IgD-negative memory B cell (primary cell): Measurements from ENCODE around the gene RFX2. TPM values are rescaled to one million over a fixed set of nuclear protein-coding genes. Genes with fewer than 3 reads are reported as not detected.

Experiments used
- H3K27ac Mint-ChIP-seq, 3 donors: one replicate each; pipeline ENCODE4 v1.8.0; 2020 to 2022; ENCODE audit warnings: mild to moderate bottlenecking in 3 of 3, mixed read lengths in 3 of 3, moderate library complexity in 1 of 3
- H3K27me3 Mint-ChIP-seq: one replicate; pipeline ENCODE4 v1.8.0; 2021; ENCODE audit warnings: mixed read lengths
- H3K36me3 Mint-ChIP-seq: one replicate; pipeline ENCODE4 v1.8.0; 2020; ENCODE audit warnings: mild to moderate bottlenecking, mixed read lengths
- H3K4me1 Mint-ChIP-seq, 3 donors: one replicate each; pipeline ENCODE4 v1.8.0; 2020 to 2022; ENCODE audit warnings: mixed read lengths in 3 of 3, mild to moderate bottlenecking in 1 of 3
- H3K4me3 Mint-ChIP-seq, 4 donors: one replicate each; pipeline ENCODE4 v1.8.0; 2020 to 2022; ENCODE audit warnings: mild to moderate bottlenecking in 4 of 4, mixed read lengths in 4 of 4, moderate library complexity in 3 of 4
- H3K9me3 Mint-ChIP-seq, 3 donors: one replicate each; pipeline ENCODE4 v1.8.0; 2020 to 2021; ENCODE audit warnings: mixed read lengths in 3 of 3, mild to moderate bottlenecking in 1 of 3
- polyA plus RNA-seq: library from polyadenylated mRNA; unstranded; fragments of 300-500 nt; fragmentation: Illumina TruSeq; gene quantifications from one replicate; pipeline ENCODE4 v1.2.3, GENCODE V29; 2021

RFX2 gene
- polyA plus RNA-seq, 1 donor from 2014 or later, result 3.1 TPM

DNA sequence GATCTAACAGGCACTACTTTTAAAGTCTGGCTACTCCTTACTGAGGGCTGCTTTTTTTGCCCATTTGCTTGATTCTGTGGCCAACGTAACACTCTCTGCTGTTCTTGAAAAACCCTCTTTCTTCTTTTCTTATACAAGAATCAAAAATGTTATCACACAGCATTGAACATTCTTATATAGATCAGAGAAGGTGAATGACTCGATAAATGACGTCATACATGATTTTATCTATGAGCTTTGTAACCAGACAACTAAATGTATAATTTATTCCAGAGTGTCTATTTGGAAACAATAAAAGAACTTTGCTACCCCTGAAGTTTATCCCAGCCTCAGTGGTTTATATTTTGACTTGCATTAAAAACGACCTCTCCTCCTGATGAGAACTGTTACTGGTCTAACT, 12.4 kb downstream of the RFX2 start:
- Mint-ChIP-seq H3K4me3 (no peak overlapping the region), H3K4me1 (peaks cover 7 to 10% (median 9%) of the 10 kb centered on the region in 3 donors), H3K27ac (no peak overlapping the region), H3K9me3 (peaks cover 0 to 2% (median 0%) of the 10 kb centered on the region in 3 donors), H3K27me3 (no peaks in the 10 kb centered on the region), H3K36me3 (no peaks in the 10 kb centered on the region)

DNA sequence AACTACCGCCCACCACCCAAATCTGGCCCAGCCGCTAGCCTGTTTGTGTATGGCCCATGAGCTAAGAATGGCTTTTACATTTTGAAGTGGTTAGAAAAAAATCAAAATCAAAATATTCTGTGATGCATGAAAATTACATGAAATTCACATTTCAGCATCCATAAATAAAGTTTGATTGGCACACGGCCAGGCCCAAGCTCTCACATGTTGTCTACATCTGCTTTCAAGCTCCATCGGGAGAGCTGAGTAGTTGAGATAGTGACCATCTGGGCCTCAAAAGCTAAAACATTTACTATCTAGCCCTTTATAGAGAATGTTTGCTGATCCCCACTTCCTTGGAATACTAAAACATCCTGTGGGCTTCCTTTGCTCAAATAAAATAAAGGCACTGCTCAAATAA, 14.5 kb downstream of the RFX2 start:
- peaks cover 0 to 2% (median 0%) of the 10 kb centered on the region in 3 donors for H3K9me3 Mint-ChIP-seq
- no peaks in the 10 kb centered on the region for H3K36me3 Mint-ChIP-seq
- peaks cover 7 to 10% (median 9%) of the 10 kb centered on the region in 3 donors for H3K4me1 Mint-ChIP-seq
- H3K27me3 Mint-ChIP-seq, result no peaks in the 10 kb centered on the region
- no peak overlapping the region for H3K4me3 Mint-ChIP-seq
- no peak overlapping the region for H3K27ac Mint-ChIP-seq

DNA sequence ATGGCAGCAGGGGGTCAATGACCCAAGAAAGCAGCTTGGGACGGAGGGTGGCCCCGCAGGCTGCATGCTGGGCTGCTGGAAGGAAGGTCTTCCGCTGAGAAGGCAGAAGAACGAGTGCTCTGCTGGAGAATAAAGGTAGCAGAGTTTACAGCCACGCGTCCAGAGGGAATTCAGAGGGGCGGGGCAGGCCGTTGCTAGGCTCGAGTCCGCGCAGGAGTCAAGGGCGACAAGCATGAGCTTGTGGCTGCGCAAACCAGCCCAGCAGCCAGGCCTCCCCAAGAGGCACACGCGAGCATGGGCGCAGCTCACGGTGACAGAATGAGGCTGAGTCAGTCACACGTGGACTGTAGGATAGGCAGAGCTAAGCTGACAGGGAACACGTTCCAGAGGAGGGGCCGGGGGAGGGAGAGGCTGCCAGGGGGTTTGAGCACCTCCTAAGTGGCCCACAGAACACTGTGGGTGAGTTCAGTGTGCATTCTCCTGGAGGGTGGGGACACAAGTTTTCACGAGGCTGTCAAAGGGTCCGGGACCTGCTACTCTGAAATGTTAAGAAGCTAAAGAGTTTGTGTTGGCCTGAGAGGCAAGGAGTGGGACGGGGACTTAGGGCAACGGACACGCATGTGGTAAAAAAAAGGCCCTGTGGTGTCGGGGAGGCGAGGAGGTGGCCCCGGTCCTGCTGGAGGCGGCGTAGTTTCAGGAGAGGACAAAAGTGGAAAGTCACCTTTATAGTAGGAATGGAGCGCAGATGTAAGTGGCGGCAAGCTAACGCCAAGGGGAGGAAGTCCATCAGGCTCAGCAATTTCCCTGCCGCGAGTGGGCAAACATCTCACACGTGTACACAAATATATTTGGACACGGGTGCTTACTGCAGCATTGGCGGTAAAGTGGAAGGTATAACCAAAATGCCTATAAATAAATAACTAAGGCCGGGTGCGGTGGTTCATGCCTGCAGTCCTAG, 17.7 kb downstream of the RFX2 start:
- H3K4me3 Mint-ChIP-seq, result no peak overlapping the region
- H3K4me1 Mint-ChIP-seq, result peaks cover 6 to 14% (median 8%) of the 10 kb centered on the region in 3 donors
- no peak overlapping the region for H3K27ac Mint-ChIP-seq
- H3K36me3 Mint-ChIP-seq, result no peaks in the 10 kb centered on the region
- H3K27me3 Mint-ChIP-seq, result no peaks in the 10 kb centered on the region
- no peaks in the 10 kb centered on the region for H3K9me3 Mint-ChIP-seq

DNA sequence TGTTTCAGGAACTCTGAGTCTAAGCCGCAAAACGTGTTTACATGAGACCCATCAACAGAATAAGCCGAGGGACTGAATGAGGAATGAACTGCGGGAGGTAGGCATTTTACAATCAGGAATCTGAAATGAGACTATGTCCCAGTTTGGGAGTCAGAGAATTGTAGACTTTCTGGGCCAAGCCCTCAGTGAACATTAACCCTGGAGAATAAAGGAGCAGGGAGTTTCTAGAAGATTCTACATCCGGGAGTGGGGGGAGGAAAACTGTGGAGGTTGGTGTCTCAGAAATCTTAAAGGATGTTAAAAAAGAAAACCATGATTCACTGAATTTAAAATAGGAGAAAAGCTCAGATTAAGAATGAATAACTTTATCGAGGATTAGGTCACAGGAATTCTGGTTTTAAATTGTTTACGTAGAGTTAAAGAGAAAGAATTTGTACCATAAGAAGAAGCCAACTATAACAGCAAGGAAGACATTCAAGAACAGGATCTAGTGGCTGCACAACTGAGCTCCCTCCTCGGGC, 18.5 kb downstream of the RFX2 start:
- Mint-ChIP-seq H3K4me3 (no peak overlapping the region), H3K27me3 (no peaks in the 10 kb centered on the region), H3K36me3 (no peaks in the 10 kb centered on the region), H3K9me3 (no peaks in the 10 kb centered on the region), H3K27ac (no peak overlapping the region), H3K4me1 (peaks cover 13 to 22% (median 16%) of the 10 kb centered on the region in 3 donors)

DNA sequence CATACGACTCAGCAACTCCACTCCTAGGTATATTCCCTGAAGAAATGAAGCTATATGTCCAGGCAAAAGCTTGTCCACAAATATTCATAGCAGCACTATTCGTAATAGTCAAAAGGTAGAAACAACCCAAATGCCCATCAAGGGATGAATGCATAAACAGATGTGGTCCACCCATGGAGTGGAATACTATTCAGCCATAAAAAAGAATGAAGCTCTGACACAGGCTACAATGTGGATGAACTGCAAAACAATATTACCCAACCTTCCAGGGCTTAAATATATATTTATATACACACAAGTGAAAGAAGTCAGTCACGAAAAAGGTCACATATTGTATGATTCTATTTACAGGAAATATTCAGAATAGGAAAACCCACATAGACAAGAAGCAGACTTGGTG, 19.7 kb downstream of the RFX2 start:
- Mint-ChIP-seq H3K4me3 (no peak overlapping the region), H3K9me3 (no peaks in the 10 kb centered on the region), H3K27me3 (no peaks in the 10 kb centered on the region), H3K4me1 (peaks cover 19 to 26% (median 22%) of the 10 kb centered on the region in 3 donors), H3K27ac (no peak overlapping the region), H3K36me3 (no peaks in the 10 kb centered on the region)

DNA sequence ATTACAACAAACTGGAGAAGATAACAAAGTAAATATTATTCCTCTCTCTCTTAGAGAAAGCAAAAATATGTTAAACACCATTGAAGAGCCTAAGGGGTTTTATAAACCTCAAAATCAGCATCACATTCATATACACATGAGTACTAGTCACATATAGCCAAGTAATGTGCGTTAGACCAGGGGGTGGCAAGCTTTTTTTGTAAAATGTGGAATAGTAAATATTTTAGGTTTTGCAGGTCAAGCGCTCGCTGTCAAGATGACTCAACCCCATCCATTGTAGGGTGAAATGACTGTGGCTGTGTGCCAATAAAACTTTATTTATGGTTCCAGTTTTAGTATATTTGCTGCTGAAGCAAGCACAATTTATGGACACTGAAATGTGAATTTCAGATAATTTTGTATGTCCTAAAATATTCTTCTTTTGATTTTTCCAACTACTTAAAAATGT, 21.7 kb downstream of the RFX2 start:
- Mint-ChIP-seq H3K4me3 (peak overlapping the region; percentile 30 to 91 (median 64)), H3K27me3 (no peaks in the 10 kb centered on the region), H3K36me3 (no peaks in the 10 kb centered on the region), H3K27ac (peak overlapping the region; percentile 25 to 81 (median 59)), H3K9me3 (no peaks in the 10 kb centered on the region), H3K4me1 (peaks cover 19 to 25% (median 22%) of the 10 kb centered on the region in 3 donors)

GRCh38 chr19:6087074-6087571, 23.2 kb downstream of the RFX2 start:
- H3K4me3 Mint-ChIP-seq, result peak overlapping the region; percentile 44 to 91 (median 78)
- H3K9me3 Mint-ChIP-seq, result no peaks in the 10 kb centered on the region
- H3K36me3 Mint-ChIP-seq, result no peaks in the 10 kb centered on the region
- H3K27me3 Mint-ChIP-seq, result no peaks in the 10 kb centered on the region
- peak overlapping the region; percentile 25 to 81 (median 47) for H3K27ac Mint-ChIP-seq
- peaks cover 19 to 23% (median 22%) of the 10 kb centered on the region in 3 donors for H3K4me1 Mint-ChIP-seq

GRCh38 chr19:6086068-6086788, 24.1 kb downstream of the RFX2 start:
- Mint-ChIP-seq H3K4me1 (peaks cover 19 to 22% (median 20%) of the 10 kb centered on the region in 3 donors), H3K9me3 (no peaks in the 10 kb centered on the region)

DNA sequence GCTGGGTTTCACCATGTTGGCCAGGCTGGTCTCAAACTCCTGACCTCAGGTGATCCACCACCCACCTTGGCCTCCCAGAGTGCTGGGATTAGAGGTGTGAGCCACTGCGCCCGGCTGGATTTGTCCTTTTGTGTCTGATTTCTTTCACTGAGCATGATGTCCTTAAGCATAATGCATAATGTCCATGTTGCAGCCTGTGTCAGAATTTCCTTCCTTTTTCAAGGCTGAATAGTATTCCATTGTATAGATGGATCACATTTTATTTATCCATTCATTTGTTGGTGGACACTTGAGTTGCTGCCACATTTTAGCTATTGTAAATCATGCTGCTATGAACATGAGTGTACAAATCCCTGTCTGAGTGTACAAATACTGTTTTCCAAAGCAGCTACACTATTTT, 25.5 kb downstream of the RFX2 start:
- H3K9me3 Mint-ChIP-seq, result no peaks in the 10 kb centered on the region
- H3K27ac Mint-ChIP-seq, result no peak overlapping the region
- H3K36me3 Mint-ChIP-seq, result no peaks in the 10 kb centered on the region
- no peaks in the 10 kb centered on the region for H3K27me3 Mint-ChIP-seq
- H3K4me1 Mint-ChIP-seq, result peaks cover 19 to 22% (median 20%) of the 10 kb centered on the region in 3 donors
- H3K4me3 Mint-ChIP-seq, result no peak overlapping the region

More at GRCh38 chr19:6086068-6086788, 24.1 kb downstream of the RFX2 start:
- H3K4me3 Mint-ChIP-seq, result peak overlapping the region; percentile 44 to 91 (median 78)
- no peaks in the 10 kb centered on the region for H3K36me3 Mint-ChIP-seq
- no peaks in the 10 kb centered on the region for H3K27me3 Mint-ChIP-seq
- peak overlapping the region in 1 of 3 donors; percentile 81 for H3K27ac Mint-ChIP-seq

GRCh38 chr19:6079107-6079506, 31.2 kb downstream of the RFX2 start:
- peaks cover 2% of the 10 kb centered on the region for H3K27me3 Mint-ChIP-seq
- no peak overlapping the region for H3K27ac Mint-ChIP-seq
- peaks cover 2% of the 10 kb centered on the region for H3K36me3 Mint-ChIP-seq
- no peaks in the 10 kb centered on the region for H3K9me3 Mint-ChIP-seq
- peaks cover 6 to 7% (median 7%) of the 10 kb centered on the region in 3 donors for H3K4me1 Mint-ChIP-seq
- H3K4me3 Mint-ChIP-seq, result no peak overlapping the region

DNA sequence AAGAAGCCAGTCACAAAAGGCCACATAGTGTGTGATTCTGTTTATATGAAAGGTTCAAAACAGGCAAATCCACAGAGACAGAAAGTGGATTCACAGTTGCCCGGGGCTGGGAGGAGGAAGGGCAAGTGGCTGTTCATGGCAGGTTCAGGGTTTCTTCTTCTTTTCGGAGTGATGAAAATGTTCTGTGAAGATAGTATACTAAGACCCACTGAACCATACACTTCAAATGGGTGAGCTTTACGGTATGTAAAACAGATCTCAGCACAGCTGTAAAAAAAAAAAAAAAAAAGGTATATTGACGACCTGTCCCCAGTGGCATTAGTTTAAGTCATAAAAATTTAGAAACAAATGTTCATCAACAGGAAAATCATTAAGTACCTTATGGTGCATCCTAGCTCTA, 32.2 kb downstream of the RFX2 start:
- peaks cover 2% of the 10 kb centered on the region for H3K27me3 Mint-ChIP-seq
- H3K4me3 Mint-ChIP-seq, result no peak overlapping the region
- peaks cover 6 to 10% (median 7%) of the 10 kb centered on the region in 3 donors for H3K4me1 Mint-ChIP-seq
- H3K9me3 Mint-ChIP-seq, result no peaks in the 10 kb centered on the region
- peak overlapping the region in 2 of 3 donors; percentile 48 to 59 for H3K27ac Mint-ChIP-seq
- H3K36me3 Mint-ChIP-seq, result peaks cover 2% of the 10 kb centered on the region

DNA sequence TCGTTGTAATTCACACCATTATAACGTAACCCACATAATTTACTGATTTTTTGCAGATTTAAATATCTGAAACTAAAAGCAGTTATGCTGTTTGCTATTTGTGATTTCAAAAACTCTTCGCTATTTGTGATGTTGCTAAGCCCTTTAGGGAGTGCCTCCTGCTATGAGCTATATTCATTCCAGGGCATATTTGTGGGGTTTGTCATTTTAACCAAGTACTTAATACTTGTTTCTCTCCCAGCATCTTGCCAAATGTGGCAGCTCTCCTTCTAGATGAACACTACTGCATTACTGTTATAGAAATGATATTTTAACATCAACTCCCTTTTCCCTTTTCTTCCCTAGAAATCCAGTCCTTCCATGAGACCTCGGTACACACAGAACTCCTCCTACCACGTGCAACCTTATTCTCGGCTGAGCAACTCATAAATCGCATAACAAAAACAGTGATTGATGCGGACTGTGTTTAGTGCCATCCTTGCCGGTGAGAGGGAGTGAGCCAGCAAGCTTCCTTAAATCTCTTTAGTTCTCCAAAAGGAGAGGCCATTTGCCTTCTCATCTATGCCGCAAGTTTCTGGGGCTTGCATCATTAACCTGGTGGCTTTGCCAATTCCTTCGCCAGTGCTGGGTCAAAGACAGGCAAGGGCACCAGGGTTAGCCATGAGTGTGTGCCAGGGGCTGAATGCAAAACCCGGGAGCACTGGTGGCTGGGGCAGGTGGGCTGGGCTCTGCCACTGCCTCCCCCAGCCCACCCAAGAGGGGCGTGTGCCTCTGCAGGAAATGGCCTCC, 33.4 kb downstream of the RFX2 start:
- peak overlapping the region in 1 of 3 donors; percentile 17 for H3K27ac Mint-ChIP-seq
- H3K4me1 Mint-ChIP-seq, result peaks cover 6 to 10% (median 7%) of the 10 kb centered on the region in 3 donors
- peaks cover 2% of the 10 kb centered on the region for H3K36me3 Mint-ChIP-seq
- peaks cover 2% of the 10 kb centered on the region for H3K27me3 Mint-ChIP-seq
- no peak overlapping the region for H3K4me3 Mint-ChIP-seq
- H3K9me3 Mint-ChIP-seq, result no peaks in the 10 kb centered on the region

GRCh38 chr19:6076291-6076665, 34.0 kb downstream of the RFX2 start:
- Mint-ChIP-seq H3K9me3 (no peaks in the 10 kb centered on the region), H3K36me3 (peaks cover 2% of the 10 kb centered on the region), H3K27me3 (peaks cover 2% of the 10 kb centered on the region), H3K4me1 (peaks cover 6 to 10% (median 7%) of the 10 kb centered on the region in 3 donors), H3K27ac (no peak overlapping the region), H3K4me3 (no peak overlapping the region)
